ENCODE measurements around the gene RYR2.

The RYR2 gene

DNA sequence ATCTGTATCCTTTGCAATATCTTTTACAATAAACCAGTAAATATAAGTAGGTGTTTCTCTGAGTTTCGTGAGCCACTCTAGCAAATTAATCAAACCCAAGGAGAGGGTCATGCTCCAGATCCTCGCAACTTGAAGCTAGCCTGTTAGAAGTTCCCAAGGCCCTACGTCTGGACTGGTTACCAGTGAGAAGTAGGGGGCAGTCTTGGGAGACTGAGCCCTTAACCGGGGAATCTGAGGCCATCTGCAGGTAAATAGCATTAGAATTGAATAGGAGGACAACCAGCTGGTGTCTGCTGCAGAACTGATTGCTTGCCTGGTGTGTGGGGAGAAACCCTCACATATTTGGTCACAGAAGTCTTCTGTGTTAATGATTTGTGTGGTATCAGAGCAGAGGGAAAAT lies 190.5 kb downstream of the RYR2 start:
- DNase-seq (ENCODE audit: low read depth): no peak
- TF ChIP-seq, protein P1, sequence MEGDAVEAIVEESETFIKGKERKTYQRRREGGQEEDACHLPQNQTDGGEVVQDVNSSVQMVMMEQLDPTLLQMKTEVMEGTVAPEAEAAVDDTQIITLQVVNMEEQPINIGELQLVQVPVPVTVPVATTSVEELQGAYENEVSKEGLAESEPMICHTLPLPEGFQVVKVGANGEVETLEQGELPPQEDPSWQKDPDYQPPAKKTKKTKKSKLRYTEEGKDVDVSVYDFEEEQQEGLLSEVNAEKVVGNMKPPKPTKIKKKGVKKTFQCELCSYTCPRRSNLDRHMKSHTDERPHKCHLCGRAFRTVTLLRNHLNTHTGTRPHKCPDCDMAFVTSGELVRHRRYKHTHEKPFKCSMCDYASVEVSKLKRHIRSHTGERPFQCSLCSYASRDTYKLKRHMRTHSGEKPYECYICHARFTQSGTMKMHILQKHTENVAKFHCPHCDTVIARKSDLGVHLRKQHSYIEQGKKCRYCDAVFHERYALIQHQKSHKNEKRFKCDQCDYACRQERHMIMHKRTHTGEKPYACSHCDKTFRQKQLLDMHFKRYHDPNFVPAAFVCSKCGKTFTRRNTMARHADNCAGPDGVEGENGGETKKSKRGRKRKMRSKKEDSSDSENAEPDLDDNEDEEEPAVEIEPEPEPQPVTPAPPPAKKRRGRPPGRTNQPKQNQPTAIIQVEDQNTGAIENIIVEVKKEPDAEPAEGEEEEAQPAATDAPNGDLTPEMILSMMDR (IDR thresholded peaks at IDR 0.05; ENCODE audit: control insufficient read depth, extremely low read depth, insufficient read depth): no peak

DNA sequence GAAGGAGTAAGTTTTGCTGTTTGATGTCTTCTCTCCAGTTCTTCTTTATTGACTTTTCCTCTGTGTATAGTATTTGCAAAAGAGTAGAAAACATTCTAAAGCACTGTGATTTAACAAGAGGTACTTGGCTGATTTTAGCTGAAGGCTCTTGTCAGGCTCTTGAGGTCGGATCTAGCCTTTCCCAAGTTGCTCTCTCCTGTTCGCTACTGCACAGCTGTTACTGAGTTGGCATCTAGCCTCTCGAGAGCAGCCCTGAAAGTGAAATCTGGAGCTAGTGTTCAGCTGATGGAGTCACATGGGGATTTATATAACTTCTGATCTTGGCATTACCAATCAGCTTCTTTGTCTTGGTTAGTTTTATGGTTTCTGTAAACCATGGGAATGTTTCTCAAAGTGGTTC lies 193.1 kb downstream of the RYR2 start:
- TF ChIP-seq, protein P1 (IDR thresholded peaks at IDR 0.05; ENCODE audit: control insufficient read depth, extremely low read depth, insufficient read depth): no peak
- no peak overlapping the region for H3K4me3 ChIP-seq (ENCODE audit: low read depth, low read length)
- DNase-seq (ENCODE audit: low read depth): peak; percentile 88

More for the DNA sequence above, 190.5 kb downstream of the RYR2 start:
- no peak overlapping the region for H3K4me3 ChIP-seq (ENCODE audit: low read depth, low read length)

DNA sequence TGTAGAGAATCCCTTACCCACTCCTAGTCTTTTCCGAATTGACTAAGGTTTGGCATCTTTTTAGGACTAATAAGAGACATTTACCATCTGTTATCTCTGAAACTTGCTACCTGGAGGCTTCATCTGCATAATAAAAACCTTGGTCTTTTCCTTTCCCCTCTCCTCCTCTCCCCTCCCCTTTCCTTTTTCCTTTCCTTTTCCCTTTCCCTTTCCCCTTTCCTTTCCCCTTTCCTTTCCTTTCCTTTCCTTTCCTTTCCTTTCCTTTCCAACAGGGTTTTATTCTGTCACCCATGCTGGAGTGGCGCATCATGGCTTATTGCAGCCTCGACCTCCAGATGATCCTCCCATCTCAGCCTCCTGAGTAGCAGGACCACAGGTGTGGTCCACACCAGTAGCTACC lies 195.7 kb downstream of the RYR2 start:
- DNase-seq (ENCODE audit: low read depth): no peak
- TF ChIP-seq, protein P1 (IDR thresholded peaks at IDR 0.05; ENCODE audit: control insufficient read depth, extremely low read depth, insufficient read depth): no peak
- no peak overlapping the region for H3K4me3 ChIP-seq (ENCODE audit: low read depth, low read length)

DNA sequence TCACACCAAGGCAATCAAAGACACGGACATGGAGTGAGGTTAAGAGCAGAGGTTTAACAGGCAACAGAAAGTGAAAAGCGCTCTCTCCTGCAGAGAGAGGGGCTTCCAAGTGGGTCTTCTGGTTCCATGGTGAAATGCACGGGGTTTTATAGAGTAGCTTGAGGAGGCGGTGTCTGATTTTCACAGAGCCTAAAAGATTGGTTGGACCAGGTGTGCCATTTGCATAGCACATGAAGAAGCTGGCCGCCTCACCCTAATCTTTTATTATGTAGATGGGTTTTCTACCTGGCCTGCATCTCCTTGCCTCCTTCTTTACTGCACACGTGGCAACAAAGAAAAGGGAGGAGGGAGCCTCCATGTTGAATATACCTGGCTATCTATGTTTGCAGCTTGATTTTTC lies 197.3 kb downstream of the RYR2 start:
- no peak overlapping the region for H3K4me3 ChIP-seq (ENCODE audit: low read depth, low read length)
- TF ChIP-seq, protein P1 (IDR thresholded peaks at IDR 0.05; ENCODE audit: control insufficient read depth, extremely low read depth, insufficient read depth): no peak
- no peak for DNase-seq (ENCODE audit: low read depth)

DNA sequence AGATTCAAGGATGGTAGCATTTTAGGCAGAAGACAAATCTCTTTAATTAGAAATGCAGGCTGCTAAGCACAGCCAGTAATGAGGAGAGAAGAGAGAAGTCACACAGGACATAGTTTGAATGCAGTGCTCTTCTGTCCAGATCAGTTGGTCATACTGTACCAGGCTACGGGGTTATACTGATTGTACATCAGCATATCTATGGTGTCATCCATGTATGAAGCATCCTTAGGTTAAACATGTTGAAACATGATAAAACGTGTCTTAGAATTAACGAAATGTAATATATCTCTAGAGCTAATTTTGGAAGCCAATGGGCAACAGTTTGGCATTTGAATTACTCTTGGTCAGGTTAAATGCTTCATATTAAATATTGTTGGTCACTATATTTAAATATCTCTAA lies 199.1 kb downstream of the RYR2 start:
- no peak for DNase-seq (ENCODE audit: low read depth)
- TF ChIP-seq, protein P1 (IDR thresholded peaks at IDR 0.05; ENCODE audit: control insufficient read depth, extremely low read depth, insufficient read depth): no peak
- H3K4me3 ChIP-seq (ENCODE audit: low read depth, low read length): no peak overlapping the region

DNA sequence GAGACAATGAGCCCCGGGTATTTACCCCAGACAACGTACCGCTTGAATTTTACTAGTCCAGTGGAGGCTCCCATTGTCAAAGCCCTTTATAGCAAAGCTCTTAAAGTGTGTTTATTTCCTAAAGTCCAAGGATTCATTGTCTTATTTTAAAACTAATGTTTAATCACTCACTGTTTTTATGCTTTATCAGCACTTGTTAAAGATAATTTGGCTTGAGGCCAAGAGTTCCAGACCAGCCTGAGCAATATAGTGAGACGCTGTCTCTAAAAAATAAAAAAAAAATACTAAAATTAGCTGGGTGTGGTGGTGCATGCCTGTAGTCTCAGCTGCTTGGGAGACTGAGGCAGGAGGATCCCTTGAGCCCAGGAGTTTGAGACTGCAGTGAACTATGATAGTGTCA lies 202.8 kb downstream of the RYR2 start:
- no peak for DNase-seq (ENCODE audit: low read depth)
- TF ChIP-seq, protein P1 (IDR thresholded peaks at IDR 0.05; ENCODE audit: control insufficient read depth, extremely low read depth, insufficient read depth): no peak
- H3K4me3 ChIP-seq (ENCODE audit: low read depth, low read length): no peak overlapping the region

DNA sequence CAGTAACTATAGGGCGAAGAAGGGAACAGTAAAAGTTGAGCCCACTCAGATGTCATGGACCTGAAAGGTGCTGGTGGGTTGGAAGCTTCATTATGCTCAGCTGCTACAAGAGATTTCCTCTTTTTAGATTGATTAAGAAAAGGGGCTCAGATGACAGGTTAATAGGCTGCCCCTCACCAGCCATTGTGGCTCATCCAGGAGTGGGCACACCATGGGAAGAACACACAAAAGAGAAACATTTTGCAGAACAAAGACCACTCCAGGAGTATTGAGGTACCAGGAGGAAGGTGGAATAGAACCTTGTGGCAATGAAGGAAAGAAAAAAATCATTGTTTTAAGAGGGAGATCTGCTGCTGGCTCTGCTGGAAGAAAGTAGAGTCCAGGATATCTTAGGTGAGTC lies 205.5 kb downstream of the RYR2 start:
- TF ChIP-seq, protein P1 (IDR thresholded peaks at IDR 0.05; ENCODE audit: control insufficient read depth, extremely low read depth, insufficient read depth): no peak
- H3K4me3 ChIP-seq (ENCODE audit: low read depth, low read length): no peak overlapping the region
- no peak for DNase-seq (ENCODE audit: low read depth)
